ENCODE data around the gene ABCA12.

- TF ChIP-seq ZNF274 (IDR thresholded peaks at IDR 0.05; ENCODE audit: low read depth, low read length) (no peak), YY1 (IDR thresholded peaks at IDR 0.05; ENCODE audit: insufficient read depth, insufficient read length) (no peak)
These were observed 256.7 kb downstream of the ABCA12 start for GRCh38 chr2:214881647-214882202.
